Lower leg skin (tissue), 3 donors: ENCODE data around the gene OAS2.

Experiments used
- CTCF ChIP-seq, 3 donors: fragments of 450-650 bp; IDR thresholded peaks; one replicate each; pipeline ENCODE4 v1.5.1; 2016; ENCODE audit warnings: antibody characterized with exemption in 3 of 3, mild to moderate bottlenecking in 3 of 3, moderate library complexity in 2 of 3
- POLR2A ChIP-seq, 2 donors: fragments of 450-650 bp; IDR thresholded peaks; one replicate each; pipeline ENCODE4 v1.6.1; 2016 to 2017; ENCODE audit warnings: antibody characterized with exemption in 2 of 2, mild to moderate bottlenecking in 1 of 2, moderate library complexity in 1 of 2

GRCh38 chr12:112996501-112996900 lies 18.2 kb downstream of the OAS2 start:
- TF ChIP-seq CTCF (IDR thresholded peaks at IDR 0.05) (no peak), POLR2A (IDR thresholded peaks at IDR 0.05) (no peak)
